ENCODE results near the gene LEP.

GRCh38 chr7:128243273-128243672 lies 2.2 kb downstream of the LEP start:
- TF ChIP-seq POLR2AphosphoS5 (IDR thresholded peaks at IDR 0.05; ENCODE audit: low read depth, low read length) (no peak), POLR2A (IDR thresholded peaks at IDR 0.05; ENCODE audit: low read depth, low read length) (no peak)

Data from GM12892 (cell line).